Naive thymus-derived CD8-positive, alpha-beta T cell (primary cell): Measurements from ENCODE around the gene LRRTM4. TPM values are rescaled to one million over a fixed set of nuclear protein-coding genes. Genes with fewer than 3 reads are reported as not detected.
"Not testable (repeated sequence)": the region's sequence is repeated elsewhere in the genome, so short reads cannot be mapped to it uniquely, and the experiment has no call there.

ENCODE experiments used
- ATAC-seq, 2 donors: fragments of 150-1000 bp; cut with Tn5 transposase in 1 of 2; sonication (Bioruptor Pico), chemical (Tn5 transposase) in 1 of 2; 1 replicate in 1 of 2; 2 replicates in 1 of 2; pipeline ENCODE4 v1.10.0; 2021; ENCODE audit warnings: mild to moderate bottlenecking in 2 of 2, moderate library complexity in 2 of 2
- POLR2A ChIA-PET: fragments of 350-600 bp; sonication (Branson Sonifier 250); formaldehyde crosslinking; loops from one replicate; lab custom pipeline; 2021; ENCODE audit warnings: antibody characterized with exemption; lab: Charles Lee
- DNase-seq, 10 donors: peaks; one replicate each; pipeline versions ENCODE4 v3.0.0 to v3.0.0-alpha.2; 2020 to 2022
- H3K27ac Mint-ChIP-seq, 10 donors: one replicate each; pipeline ENCODE4 v1.8.0; 2020 to 2022; ENCODE audit warnings: mild to moderate bottlenecking in 10 of 10, mixed read lengths in 10 of 10, moderate library complexity in 4 of 10, inconsistent platforms in 1 of 10
- H3K27me3 Mint-ChIP-seq, 5 donors: one replicate each; pipeline ENCODE4 v1.8.0; 2021 to 2022; ENCODE audit warnings: mixed read lengths in 5 of 5
- H3K36me3 Mint-ChIP-seq, 3 donors: one replicate each; pipeline ENCODE4 v1.8.0; 2020 to 2022; ENCODE audit warnings: mixed read lengths in 3 of 3, mild to moderate bottlenecking in 2 of 3, inconsistent platforms in 1 of 3
- H3K4me1 Mint-ChIP-seq, 4 donors: one replicate each; pipeline ENCODE4 v1.8.0; 2021 to 2022; ENCODE audit warnings: mixed read lengths in 4 of 4
- H3K4me3 Mint-ChIP-seq, 10 donors: one replicate each; pipeline ENCODE4 v1.8.0; 2020 to 2022; ENCODE audit warnings: mild to moderate bottlenecking in 10 of 10, mixed read lengths in 10 of 10, moderate library complexity in 6 of 10, inconsistent platforms in 1 of 10
- H3K9me3 Mint-ChIP-seq, 9 donors: one replicate each; pipeline ENCODE4 v1.8.0; 2020 to 2022; ENCODE audit warnings: mixed read lengths in 9 of 9, mild to moderate bottlenecking in 3 of 9, inconsistent platforms in 1 of 9, moderate library complexity in 1 of 9
- polyA plus RNA-seq, 3 donors: library from polyadenylated mRNA; unstranded; fragments of 300-500 nt; fragmentation: Illumina TruSeq; gene quantifications; one replicate each; pipeline ENCODE4 v1.2.3, GENCODE V29; 2021
- total RNA-seq, 8 experiments: library from RNA in 2 of 8; stranded (reverse) in 2 of 8; gene quantifications; one replicate each; pipeline ENCODE4 v1.2.3 and lab custom pipeline; 2021 to 2026

The LRRTM4 gene
- total and polyA plus RNA-seq, 5 experiments from 2014 or later: not detected

GRCh38 chr2:76749858-76750257, 772.3 kb downstream of the LRRTM4 start:
- Mint-ChIP-seq H3K4me1 (no peaks in the 10 kb centered on the region), H3K4me3 (no peak overlapping the region), H3K9me3 (peaks cover 0 to 12% (median 7%) of the 10 kb centered on the region in 9 donors), H3K27me3 (no peaks in the 10 kb centered on the region), H3K27ac (no peak overlapping the region), H3K36me3 (no peaks in the 10 kb centered on the region)
- no peak for ATAC-seq
- DNase-seq: no peak
- POLR2A ChIA-PET: no interaction called here

DNA sequence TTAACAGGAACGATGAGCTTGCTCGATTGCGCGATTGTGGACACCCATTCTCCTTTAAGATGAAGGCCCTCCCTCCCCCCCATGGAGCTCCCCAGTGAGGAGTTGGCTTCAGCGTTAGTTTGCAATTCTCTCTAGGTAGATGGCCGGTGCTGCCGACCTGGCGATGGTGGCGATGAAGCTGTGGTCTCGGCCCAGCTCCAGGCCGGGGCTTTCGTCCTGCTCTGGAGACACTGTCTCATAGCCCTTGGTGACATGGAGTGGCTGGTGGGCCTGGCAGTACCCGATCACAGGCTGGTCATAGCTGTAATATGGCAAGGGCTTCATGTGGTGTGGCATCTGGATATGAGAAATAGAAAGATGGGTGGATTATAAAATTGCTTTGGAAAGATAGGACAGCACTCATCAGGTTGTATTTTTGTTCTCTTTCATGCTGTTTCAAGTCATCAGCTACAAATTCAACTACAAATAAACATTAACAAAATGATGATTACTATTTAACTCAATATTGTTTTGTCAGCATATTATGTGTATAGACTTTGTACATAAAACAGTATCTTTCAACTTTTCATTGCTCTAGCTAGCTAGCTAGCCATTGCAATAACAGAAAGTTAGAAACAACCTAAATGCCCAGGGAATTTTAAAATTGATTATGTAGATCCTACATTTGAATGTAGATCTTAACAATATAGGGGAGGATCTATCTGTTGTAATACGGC, 773.4 kb downstream of the LRRTM4 start:
- DNase-seq (no peak), ATAC-seq (no peak)
- H3K27me3 Mint-ChIP-seq: no peaks in the 10 kb centered on the region
- POLR2A ChIA-PET: no interaction called here
- peaks cover 0 to 11% (median 7%) of the 10 kb centered on the region in 9 donors for H3K9me3 Mint-ChIP-seq
- H3K4me1 Mint-ChIP-seq: no peaks in the 10 kb centered on the region
- no peak overlapping the region for H3K27ac Mint-ChIP-seq
- H3K4me3 Mint-ChIP-seq: no peak overlapping the region
- no peaks in the 10 kb centered on the region for H3K36me3 Mint-ChIP-seq

DNA sequence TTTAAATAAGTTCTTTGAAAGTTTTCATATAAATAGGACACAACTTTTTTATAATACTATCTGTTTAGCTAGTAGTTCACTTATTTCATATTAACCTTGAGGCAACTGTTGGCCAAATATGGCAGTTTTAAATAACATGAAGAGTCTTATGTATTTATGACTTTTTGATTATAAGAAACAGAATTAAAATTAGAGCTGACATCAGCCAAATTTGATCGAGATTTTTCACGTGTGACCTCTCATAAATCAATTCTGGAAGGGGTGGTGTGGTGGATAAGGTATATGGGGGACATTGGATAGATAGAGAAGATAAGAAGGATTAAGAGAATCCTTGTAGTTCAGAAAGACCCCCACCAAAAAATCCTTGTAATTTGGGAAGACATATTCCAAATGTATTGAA, 776.6 kb downstream of the LRRTM4 start:
- POLR2A ChIA-PET: no interaction called here
- Mint-ChIP-seq H3K36me3 (no peaks in the 10 kb centered on the region), H3K27me3 (no peaks in the 10 kb centered on the region), H3K4me3 (no peak overlapping the region), H3K4me1 (no peaks in the 10 kb centered on the region), H3K27ac (no peak overlapping the region), H3K9me3 (peaks cover 0 to 14% (median 6%) of the 10 kb centered on the region in 9 donors)
- DNase-seq (no peak), ATAC-seq (no peak)

DNA sequence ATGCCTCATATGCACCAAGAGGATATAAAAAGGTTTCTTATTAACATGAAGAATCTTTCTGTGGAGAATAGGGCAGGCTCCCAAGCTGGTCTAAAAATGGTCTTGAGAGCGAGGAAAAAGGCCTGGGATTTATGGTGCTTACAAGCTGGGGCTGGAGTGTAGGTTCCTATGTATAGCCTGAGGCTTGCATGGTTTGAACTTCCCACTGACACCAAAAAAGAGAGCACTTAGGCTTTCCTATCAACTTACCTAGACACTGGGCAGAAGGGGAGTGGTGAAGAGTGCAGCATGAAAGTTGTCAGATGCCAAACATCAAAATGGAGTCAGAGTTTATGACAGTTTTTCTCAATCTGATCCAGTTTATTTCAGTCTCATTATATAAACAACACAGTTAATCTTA, 784.6 kb downstream of the LRRTM4 start:
- POLR2A ChIA-PET: no interaction called here
- Mint-ChIP-seq H3K4me3 (no peak overlapping the region), H3K27ac (no peak overlapping the region), H3K9me3 (peaks cover 0 to 14% (median 1%) of the 10 kb centered on the region in 9 donors), H3K4me1 (no peaks in the 10 kb centered on the region), H3K27me3 (no peaks in the 10 kb centered on the region), H3K36me3 (no peaks in the 10 kb centered on the region)
- DNase-seq: no peak
- no peak for ATAC-seq

DNA sequence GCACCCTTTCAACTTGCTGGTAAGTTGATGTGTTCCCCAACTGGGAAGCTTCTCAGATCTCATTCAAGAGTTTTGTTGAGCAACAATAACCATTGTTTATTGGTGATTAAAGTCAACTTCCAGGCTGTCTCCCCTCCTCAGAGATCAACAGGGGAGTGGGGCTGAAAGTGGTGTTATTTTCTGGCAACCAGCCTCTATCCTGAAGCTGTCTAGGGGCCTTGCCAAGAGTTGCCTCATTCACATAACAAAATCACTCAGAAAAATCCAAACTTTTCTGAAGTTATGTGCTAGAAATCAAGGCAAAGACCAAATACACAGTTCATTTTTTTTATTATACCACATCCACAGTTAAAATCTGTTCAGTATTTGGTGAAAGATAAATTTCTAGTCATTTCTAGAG, 788.4 kb downstream of the LRRTM4 start:
- no peaks in the 10 kb centered on the region for H3K27me3 Mint-ChIP-seq
- H3K27ac Mint-ChIP-seq: no peak overlapping the region
- no peak for ATAC-seq
- H3K4me3 Mint-ChIP-seq: no peak overlapping the region
- peaks cover 0 to 13% (median 4%) of the 10 kb centered on the region in 9 donors for H3K9me3 Mint-ChIP-seq
- POLR2A ChIA-PET: no interaction called here
- DNase-seq: no peak
- H3K36me3 Mint-ChIP-seq: no peaks in the 10 kb centered on the region
- H3K4me1 Mint-ChIP-seq: no peaks in the 10 kb centered on the region

- peaks cover 0 to 27% (median 9%) of the 10 kb centered on the region in 9 donors for H3K9me3 Mint-ChIP-seq
- DNase-seq (no peak), ATAC-seq (no peak)
- H3K36me3 Mint-ChIP-seq: no peaks in the 10 kb centered on the region
- H3K27me3 Mint-ChIP-seq: no peaks in the 10 kb centered on the region
- H3K4me3 Mint-ChIP-seq: no peak overlapping the region
- H3K27ac Mint-ChIP-seq: no peak overlapping the region
- no peaks in the 10 kb centered on the region for H3K4me1 Mint-ChIP-seq
- POLR2A ChIA-PET: no interaction called here
Measured at GRCh38 chr2:76731157-76731556, 791.0 kb downstream of the LRRTM4 start.

DNA sequence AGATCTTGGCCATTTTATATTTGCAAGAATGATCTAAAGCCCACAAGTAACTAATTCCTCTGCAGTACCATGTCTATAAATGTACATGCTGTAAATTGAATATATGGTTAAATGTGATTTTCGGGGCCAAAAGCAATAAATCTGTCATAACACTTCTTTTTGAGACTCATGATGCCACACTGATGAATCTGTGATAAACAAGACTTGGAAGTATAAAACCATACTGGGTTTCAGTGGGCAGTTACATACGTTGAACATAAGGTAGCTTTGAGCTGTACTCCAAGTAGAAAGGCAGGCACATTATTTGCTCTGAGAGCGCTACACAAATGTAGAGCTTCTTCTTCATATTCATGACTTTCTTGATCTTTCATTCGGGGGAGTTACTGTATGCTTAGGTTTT, 792.2 kb downstream of the LRRTM4 start:
- POLR2A ChIA-PET: no interaction called here

DNA sequence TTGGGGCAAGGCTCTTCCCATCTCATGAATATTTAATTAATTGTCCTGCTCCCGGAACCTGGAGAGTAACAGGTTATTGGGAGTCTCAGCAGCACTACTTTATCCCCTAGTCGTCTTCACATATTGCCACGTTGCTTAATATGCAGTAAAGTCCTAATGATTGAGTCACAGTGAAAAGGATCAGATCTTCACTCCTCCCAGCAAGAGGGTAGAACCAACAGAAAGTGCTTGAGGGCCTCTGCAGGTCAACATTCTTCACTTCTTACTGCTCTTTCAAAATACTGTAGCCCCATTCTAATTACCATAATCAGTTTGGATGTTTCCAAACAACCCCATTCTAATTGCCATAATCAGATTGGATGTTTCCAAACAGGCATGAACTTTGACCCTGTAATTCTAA, 801.0 kb downstream of the LRRTM4 start:
- Mint-ChIP-seq H3K9me3 (peaks cover 0 to 17% (median 5%) of the 10 kb centered on the region in 9 donors), H3K27me3 (no peaks in the 10 kb centered on the region), H3K4me3 (no peak overlapping the region), H3K27ac (no peak overlapping the region), H3K4me1 (no peaks in the 10 kb centered on the region), H3K36me3 (no peaks in the 10 kb centered on the region)
- POLR2A ChIA-PET: no interaction called here
- DNase-seq (no peak), ATAC-seq (no peak)

More for the DNA sequence above, 792.2 kb downstream of the LRRTM4 start:
- DNase-seq (no peak), ATAC-seq (no peak)
- Mint-ChIP-seq H3K27ac (no peak overlapping the region), H3K4me1 (no peaks in the 10 kb centered on the region), H3K27me3 (no peaks in the 10 kb centered on the region), H3K4me3 (no peak overlapping the region), H3K36me3 (no peaks in the 10 kb centered on the region), H3K9me3 (peaks cover 0 to 26% (median 8%) of the 10 kb centered on the region in 9 donors)

GRCh38 chr2:76713312-76713711, 808.9 kb downstream of the LRRTM4 start:
- DNase-seq (no peak), ATAC-seq (no peak)
- H3K27ac Mint-ChIP-seq: no peak overlapping the region
- POLR2A ChIA-PET: no interaction called here
- H3K9me3 Mint-ChIP-seq: peaks cover 0 to 20% (median 6%) of the 10 kb centered on the region in 9 donors
- no peaks in the 10 kb centered on the region for H3K4me1 Mint-ChIP-seq
- H3K27me3 Mint-ChIP-seq: no peaks in the 10 kb centered on the region
- H3K4me3 Mint-ChIP-seq: no peak overlapping the region
- H3K36me3 Mint-ChIP-seq: no peaks in the 10 kb centered on the region

GRCh38 chr2:76711490-76711889, 810.7 kb downstream of the LRRTM4 start:
- H3K36me3 Mint-ChIP-seq: no peaks in the 10 kb centered on the region
- H3K4me1 Mint-ChIP-seq: no peaks in the 10 kb centered on the region
- DNase-seq (no peak), ATAC-seq (no peak)
- H3K4me3 Mint-ChIP-seq: no peak overlapping the region
- H3K9me3 Mint-ChIP-seq: peaks cover 0 to 22% (median 8%) of the 10 kb centered on the region in 9 donors
- H3K27ac Mint-ChIP-seq: no peak overlapping the region
- POLR2A ChIA-PET: no interaction called here
- H3K27me3 Mint-ChIP-seq: no peaks in the 10 kb centered on the region

- no peaks in the 10 kb centered on the region for H3K36me3 Mint-ChIP-seq
- DNase-seq (no peak), ATAC-seq (no peak)
- peaks cover 0 to 14% (median 8%) of the 10 kb centered on the region in 9 donors for H3K9me3 Mint-ChIP-seq
- H3K27ac Mint-ChIP-seq: no peak overlapping the region
- H3K4me1 Mint-ChIP-seq: no peaks in the 10 kb centered on the region
- POLR2A ChIA-PET: no interaction called here
- no peaks in the 10 kb centered on the region for H3K27me3 Mint-ChIP-seq
- H3K4me3 Mint-ChIP-seq: no peak overlapping the region
Measured at GRCh38 chr2:76700894-76701293, 821.3 kb downstream of the LRRTM4 start.

- ATAC-seq, POLR2A ChIA-PET, H3K36me3 Mint-ChIP-seq, H3K27me3 Mint-ChIP-seq, H3K4me1 Mint-ChIP-seq, DNase-seq, H3K4me3 Mint-ChIP-seq, H3K27ac Mint-ChIP-seq: not testable (repeated sequence)
- peaks cover 2 to 14% (median 10%) of the 10 kb centered on the region in 9 donors for H3K9me3 Mint-ChIP-seq
Measured at GRCh38 chr2:76697998-76698713, 824.0 kb downstream of the LRRTM4 start.
